ENCODE results near the gene SYNPO2.

DNA sequence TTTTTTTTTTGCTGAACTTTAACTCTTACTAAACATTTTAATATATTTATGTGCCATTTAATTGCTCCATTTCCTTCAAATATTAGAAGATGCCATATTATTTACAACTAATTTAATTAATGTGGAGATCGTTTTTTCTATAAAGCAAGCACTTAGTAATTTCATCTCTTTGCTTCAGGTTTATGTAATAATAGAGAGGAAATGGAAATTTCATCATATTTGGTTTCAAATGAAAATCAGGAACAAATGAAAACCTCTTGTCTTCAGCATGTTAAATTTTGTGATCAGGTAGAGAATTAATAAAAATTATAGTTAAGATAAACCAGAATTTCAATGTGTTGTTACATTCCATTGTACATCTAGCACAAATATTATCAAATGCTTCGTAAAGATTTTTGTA, 120.1 kb downstream of the SYNPO2 start:
- TF ChIP-seq TAF1 (IDR thresholded peaks at IDR 0.05; ENCODE audit: borderline replicate concordance, low read depth, low read length) = no peak
- TF ChIP-seq POLR2A (IDR thresholded peaks at IDR 0.05; ENCODE audit: low read depth, low read length) = no peak
- no peak for TF ChIP-seq POLR2AphosphoS5 (IDR thresholded peaks at IDR 0.05; ENCODE audit: low read depth, low read length)
